NCI-H774 (cell line): ENCODE results near the gene EIPR1.
"Not testable (repeated sequence)": the region's sequence is repeated elsewhere in the genome, so short reads cannot be mapped to it uniquely, and the experiment has no call there.

Experiments
- DNase-seq: peaks from one replicate; lab custom pipeline; 2025; lab: John Stamatoyannopoulos, UW

Gene EIPR1

GRCh38 chr2:3192920-3193319 is 184.7 kb downstream of the EIPR1 start:
- no peak for DNase-seq

DNA sequence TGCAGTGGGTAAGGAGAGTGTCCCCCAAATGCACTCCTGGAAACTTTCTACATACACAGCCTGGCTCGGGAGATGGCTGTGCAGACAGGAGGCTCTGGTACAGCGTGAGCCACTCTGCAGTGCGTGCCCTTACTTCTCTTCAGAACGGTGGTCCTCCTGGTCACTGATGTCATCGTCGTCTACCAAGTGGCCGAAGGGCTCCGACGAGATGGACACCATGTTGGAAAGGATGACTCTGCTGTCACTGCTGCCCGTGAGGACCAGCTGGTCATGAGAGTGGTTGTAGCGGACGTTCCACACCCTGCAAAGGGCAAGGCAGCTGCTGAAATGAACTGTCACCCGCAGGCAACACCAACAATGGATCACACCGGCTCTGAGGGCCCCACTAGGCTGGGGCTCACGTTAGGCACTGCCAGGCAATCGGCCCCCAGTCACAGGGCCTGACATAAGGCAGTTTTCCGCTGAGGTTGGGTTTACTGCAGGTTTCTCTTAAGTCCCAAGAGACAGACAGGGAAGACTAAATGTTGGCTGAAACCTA is 185.3 kb downstream of the EIPR1 start:
- no peak for DNase-seq

DNA sequence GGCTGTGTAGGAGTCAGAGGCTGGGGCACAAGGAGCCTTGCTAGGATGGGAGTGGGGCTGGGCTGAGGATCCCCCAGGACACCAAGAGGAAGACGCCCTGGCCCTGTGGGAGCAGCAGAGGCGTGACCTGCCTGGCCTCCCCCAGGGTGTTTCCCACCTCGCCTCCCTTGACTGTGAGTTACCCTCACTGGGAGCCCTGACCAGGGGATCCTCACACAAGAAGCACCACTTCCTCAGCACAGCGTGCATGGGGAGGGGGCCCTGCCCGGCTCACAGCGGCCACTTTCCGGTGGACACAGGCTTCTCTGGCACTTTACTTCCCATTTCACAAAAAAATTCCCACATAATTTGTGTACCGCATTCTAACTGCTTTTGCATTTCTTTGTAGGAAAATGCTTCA is 187.7 kb downstream of the EIPR1 start:
- DNase-seq = no peak

DNA sequence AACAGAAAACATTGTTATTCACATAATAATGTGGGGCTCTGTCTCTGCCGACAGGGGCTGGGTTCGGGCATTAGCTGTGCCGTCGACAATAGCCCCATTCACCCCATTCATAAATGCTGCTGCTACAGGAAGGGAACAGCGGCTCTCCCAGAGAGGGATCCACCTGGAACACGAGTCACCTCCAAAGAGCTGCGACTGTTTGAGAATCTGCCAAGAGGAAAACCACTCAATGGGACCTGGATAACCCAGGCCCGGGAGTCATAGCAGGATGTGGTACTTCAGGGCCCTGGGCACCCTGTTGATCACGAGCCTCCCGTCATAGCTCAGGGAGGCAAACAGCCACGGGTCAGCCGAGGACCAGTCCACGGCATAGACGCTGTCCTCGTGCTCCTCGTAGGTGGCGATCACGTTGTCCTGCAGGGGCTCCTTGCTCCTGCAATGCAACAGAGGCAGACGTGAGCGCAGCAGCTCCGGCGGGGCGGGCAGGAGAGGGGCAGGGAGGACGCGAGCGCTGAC is 188.5 kb downstream of the EIPR1 start:
- DNase-seq = no peak

GRCh38 chr2:3188405-3188946 is 189.1 kb downstream of the EIPR1 start:
- DNase-seq = no peak

GRCh38 chr2:3187467-3187866 is 190.2 kb downstream of the EIPR1 start:
- DNase-seq = no peak

- DNase-seq = no peak
These were observed 190.9 kb downstream of the EIPR1 start for GRCh38 chr2:3186766-3187165.

- no peak for DNase-seq
These were observed 191.7 kb downstream of the EIPR1 start for GRCh38 chr2:3185910-3186309.

DNA sequence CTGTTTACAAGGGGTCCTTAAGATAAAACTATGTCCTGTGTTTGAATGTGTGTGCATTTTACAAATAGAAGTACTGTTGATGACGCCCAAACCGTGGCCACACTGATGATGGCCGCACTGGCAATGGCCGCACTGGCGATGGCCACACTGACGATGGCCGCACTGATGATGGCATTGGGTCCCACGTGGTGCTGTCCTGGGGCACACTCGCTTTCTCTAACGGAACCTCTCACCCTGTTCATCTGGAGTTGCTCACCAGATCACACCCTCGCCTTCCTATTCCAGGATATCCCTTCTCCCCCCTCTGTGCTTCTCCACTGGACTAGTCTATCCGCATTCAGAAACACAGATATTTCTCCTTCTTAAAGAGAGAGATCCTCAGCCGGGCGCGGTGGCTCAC is 192.4 kb downstream of the EIPR1 start:
- no peak for DNase-seq

DNA sequence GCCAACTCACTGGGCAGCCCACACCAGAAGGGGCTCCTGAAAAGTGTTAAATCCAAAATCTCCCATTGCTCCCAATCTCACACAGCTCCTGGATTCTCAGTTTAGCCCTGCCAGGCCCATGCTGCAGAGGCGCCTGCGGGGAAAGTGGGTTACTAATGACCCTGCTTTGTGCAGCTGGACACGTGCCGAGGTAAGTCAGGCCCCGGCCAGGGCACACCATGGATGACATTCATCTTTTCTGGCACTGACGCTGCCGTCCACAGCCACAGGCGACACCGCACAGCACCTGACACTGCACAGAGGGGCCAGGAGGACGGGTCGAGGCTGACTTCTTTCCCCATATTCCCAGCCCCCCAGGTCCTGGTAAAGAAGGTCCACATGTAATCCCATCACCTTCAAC is 193.5 kb downstream of the EIPR1 start:
- no peak for DNase-seq

- DNase-seq = no peak
These were observed 193.9 kb downstream of the EIPR1 start for GRCh38 chr2:3183766-3184165.

DNA sequence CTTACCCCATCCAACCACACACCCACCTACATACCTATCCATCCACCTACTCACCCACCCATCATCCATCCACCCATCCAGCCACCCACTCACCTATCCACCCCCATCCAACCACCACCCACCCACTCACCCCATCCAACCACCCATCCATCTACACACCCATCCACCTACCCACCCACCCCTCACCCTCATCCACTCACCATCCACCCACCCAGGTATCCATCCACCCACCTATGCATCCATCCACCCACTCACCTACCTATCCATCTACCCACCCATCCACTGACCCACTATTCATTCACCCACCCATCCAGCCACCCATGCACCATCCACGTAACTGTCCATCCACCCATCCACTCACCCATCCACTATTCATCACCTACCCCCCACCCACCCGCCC is 194.8 kb downstream of the EIPR1 start:
- DNase-seq = no peak

GRCh38 chr2:3181416-3182010 is 196.1 kb downstream of the EIPR1 start:
- no peak for DNase-seq

- not testable (repeated sequence) for DNase-seq
These were observed 196.8 kb downstream of the EIPR1 start for GRCh38 chr2:3180909-3181221.

DNA sequence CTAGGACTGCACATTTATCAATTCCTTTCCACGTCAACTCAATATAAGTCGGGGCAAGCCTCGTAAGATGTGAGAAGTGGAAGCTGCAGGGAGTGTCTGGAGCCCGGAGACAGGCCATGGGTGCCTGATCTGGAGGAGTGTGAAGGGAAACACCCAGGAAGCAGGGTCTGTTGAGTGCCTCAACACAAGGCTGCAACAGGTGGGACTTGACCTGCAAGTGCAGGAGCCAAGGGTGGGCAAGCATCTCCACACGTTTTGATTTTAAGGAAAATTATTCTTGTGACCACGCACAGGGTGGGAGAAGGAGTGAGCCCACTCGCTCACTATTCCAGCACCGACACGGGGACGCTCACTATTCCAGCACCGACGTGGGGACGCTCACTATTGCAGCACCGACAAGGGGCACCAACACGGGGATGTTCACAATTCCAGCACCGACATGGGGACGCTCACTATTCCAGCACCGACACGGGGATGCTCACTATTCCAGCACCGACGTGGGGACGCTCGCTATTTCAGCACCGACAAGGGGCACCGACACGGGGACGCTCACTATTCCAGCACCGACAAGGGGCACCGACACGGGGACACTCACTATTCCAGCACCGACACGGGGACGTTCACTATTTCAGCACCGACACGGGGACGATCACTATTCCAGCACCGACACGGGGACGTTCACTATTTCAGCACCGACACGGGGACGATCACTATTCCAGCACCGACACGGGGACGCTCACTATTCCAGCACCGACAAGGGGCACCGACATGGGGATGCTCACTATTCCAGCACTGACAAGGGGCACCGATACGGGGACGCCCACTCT is 197.3 kb downstream of the EIPR1 start:
- DNase-seq = no peak

- no peak for DNase-seq
These were observed 198.0 kb downstream of the EIPR1 start for GRCh38 chr2:3179626-3180025.

DNA sequence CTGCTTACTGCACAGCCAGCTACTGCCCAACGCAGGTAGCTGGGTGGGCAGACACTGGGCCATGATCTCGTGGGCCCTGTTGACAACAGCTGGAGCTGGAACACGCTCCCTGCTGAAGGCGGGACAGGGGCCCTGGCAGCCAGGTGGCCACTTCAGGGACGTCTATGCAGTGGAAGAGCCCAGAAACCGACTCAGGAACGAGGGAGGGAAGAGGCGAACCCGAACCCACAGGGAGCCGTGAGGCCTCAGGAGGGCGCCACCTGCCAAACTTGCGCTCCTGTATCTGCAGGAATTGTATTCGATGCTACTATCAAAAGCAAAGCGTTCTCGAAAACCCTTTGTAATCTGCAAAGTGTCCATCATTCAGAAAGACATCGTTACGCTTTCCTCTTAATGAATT is 198.4 kb downstream of the EIPR1 start:
- no peak for DNase-seq

GRCh38 chr2:3178578-3179031 is 199.0 kb downstream of the EIPR1 start:
- DNase-seq = no peak

DNA sequence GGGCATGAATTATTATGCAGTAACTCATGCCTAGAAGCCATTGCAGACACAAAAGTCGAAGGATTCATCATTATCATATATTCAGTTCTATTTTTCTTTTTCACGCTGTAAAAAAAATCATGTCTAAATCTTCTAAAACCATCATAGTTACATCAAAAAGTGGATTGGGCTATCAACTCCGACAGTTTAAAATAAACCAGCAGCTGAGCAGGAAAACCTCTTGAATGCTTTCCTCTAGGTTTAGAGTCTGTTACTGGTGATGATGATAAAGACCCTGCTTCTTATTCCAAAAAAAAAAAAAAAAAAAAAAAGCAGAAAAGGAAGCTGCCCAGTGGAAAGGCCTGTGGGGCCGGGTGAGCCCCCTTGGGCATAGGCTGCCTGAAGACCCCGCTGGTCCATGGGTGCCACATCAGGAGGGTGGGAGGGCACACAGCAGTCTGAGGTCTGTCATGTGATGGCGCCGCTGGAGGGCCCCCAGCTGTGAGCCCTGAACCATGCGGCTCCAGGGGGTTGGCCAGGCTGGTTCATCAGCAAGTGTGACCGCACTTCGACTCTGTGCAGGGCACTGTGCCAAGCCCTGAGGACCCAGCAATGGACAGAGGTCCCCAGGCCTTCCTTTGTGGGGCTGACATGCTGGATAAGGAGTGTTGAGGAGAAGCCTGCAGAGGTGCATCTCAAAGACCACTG is 199.6 kb downstream of the EIPR1 start:
- DNase-seq = no peak

DNA sequence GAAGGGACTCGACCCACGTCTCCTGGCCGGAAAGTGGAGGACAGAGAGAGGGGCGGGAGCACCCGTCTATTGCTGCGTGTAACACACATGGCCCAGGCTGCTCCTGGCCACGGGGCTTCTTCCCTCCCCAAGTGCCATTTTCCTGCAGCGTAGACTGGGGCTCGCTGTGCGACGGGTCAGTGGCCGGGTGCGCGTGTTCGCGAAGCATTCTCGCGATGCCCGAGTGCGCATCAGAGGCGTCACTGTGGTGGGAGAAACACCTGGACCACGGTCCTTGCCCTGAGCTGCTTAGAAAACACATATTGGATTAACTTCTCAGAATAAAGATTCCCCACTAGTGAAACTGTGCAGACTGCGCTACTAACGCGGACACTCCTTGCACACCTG is 200.8 kb downstream of the EIPR1 start:
- DNase-seq = no peak

- DNase-seq = no peak
These were observed 201.3 kb downstream of the EIPR1 start for GRCh38 chr2:3176071-3176868.

DNA sequence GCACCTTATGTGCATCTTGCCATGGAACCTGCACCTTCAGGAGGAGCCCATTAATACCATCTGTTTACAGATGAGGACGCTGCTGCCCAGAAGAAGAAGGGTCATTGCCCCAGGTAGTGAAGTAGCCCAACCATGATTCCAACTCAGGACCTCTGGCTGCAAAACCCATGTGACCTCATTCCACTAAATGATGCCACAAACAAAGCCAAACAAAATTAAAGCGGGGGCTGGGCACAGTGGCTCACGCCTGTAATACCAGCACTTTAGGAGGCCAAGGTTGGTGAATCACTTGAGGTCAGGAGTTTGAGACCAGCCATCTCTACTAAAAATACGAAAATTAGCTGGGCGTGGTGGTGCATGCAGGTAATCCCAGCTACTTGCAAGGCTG is 202.1 kb downstream of the EIPR1 start:
- no peak for DNase-seq
